Esophagus muscularis mucosa (tissue), 4 donors: ENCODE measurements around the gene CEP112.

Experiments
- EP300 ChIP-seq: sonication (generic); formaldehyde crosslinking; IDR thresholded peaks from one replicate; pipeline ENCODE4 v1.6.1; 2017; ENCODE audit warnings: antibody characterized with exemption
- POLR2A ChIP-seq: fragments of 450-650 bp; IDR thresholded peaks from one replicate; pipeline ENCODE4 v1.6.1; 2017; ENCODE audit warnings: antibody characterized with exemption, moderate library complexity, mild to moderate bottlenecking, low read depth
- POLR2AphosphoS5 ChIP-seq, 2 donors: sonication (generic); formaldehyde crosslinking; IDR thresholded peaks; one replicate each; pipeline ENCODE4 v1.6.1; 2017; ENCODE audit warnings: antibody characterized with exemption in 2 of 2
- TF ChIP-seq, protein P1 (sequence below), 3 experiments: fragments of 200-600 bp in 2 of 3; fragments of 450-650 bp in 1 of 3; sonication (generic) in 2 of 3; IDR thresholded peaks; one replicate each; pipeline ENCODE4 v1.5.1; 2017 to 2019; ENCODE audit warnings: antibody characterized with exemption in 3 of 3, mild to moderate bottlenecking in 2 of 3, moderate library complexity in 1 of 3

DNA sequence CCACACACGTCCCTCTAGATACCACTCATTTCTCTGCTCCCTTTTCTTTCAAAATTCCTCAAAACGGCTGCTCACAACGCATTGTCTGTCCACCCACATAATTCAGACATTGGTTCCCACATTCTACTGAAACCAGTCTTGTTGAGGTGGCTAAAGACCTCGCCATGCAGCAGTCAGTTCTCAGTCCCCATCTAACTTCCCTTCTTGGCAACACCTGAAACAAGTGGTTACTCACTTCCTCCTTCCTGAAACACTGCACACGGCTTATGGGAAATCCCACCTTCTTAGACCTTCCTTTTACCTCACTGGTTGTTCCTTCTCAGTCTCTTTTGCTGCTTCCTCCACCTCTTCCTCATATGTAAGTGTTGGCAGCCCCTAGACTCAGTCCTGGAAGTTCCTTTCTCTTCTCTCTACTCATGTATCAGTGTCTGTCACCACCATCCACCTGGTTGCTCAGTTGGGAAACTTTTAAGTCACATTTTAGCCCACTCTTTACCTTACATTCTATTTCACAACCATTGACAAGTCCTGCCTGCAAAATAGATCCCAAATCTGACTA lies 277.1 kb downstream of the CEP112 start:
- TF ChIP-seq POLR2AphosphoS5 (IDR thresholded peaks at IDR 0.05) (no peak), EP300 (no peak), POLR2A (no peak)
- TF ChIP-seq, protein P1, sequence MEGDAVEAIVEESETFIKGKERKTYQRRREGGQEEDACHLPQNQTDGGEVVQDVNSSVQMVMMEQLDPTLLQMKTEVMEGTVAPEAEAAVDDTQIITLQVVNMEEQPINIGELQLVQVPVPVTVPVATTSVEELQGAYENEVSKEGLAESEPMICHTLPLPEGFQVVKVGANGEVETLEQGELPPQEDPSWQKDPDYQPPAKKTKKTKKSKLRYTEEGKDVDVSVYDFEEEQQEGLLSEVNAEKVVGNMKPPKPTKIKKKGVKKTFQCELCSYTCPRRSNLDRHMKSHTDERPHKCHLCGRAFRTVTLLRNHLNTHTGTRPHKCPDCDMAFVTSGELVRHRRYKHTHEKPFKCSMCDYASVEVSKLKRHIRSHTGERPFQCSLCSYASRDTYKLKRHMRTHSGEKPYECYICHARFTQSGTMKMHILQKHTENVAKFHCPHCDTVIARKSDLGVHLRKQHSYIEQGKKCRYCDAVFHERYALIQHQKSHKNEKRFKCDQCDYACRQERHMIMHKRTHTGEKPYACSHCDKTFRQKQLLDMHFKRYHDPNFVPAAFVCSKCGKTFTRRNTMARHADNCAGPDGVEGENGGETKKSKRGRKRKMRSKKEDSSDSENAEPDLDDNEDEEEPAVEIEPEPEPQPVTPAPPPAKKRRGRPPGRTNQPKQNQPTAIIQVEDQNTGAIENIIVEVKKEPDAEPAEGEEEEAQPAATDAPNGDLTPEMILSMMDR (IDR thresholded peaks at IDR 0.05), result no peak
